HCT116 (cell line): ENCODE results near the gene FARP1. TPM values are rescaled to one million over a fixed set of nuclear protein-coding genes. Genes with fewer than 3 reads are reported as not detected.

Experiments used
- ATAC-seq: fragments of 200-7000 bp; cut with Tn5 transposase; 2 replicates; pipeline ENCODE4 v1.9.1; 2020; ENCODE audit warnings: mild to moderate bottlenecking, moderate library complexity
- BruUV-seq: library from RNA; stranded (reverse); fragments of 400-500 nt; replicated peaks from 2 replicates; lab custom pipeline; 2021; lab: Mats Ljungman, UMichigan
- CTCF ChIA-PET: fragments of 300-600 bp; sonication (Branson Sonifier 250); formaldehyde crosslinking; loops from one replicate; lab custom pipeline; 2021; ENCODE audit warnings: antibody characterized with exemption; lab: Charles Lee
- POLR2A ChIA-PET: fragments of 300-600, 350-600 bp; sonication (Branson Sonifier 250); formaldehyde crosslinking; loops from one replicate; lab custom pipeline; 2021; ENCODE audit warnings: antibody characterized with exemption; lab: Charles Lee
- RAD21 ChIA-PET, 2 experiments: fragments of 300-600 bp; sonication (Branson Sonifier 250); formaldehyde crosslinking; loops; one replicate each; lab custom pipeline; 2023; ENCODE audit warnings: low total read pairs in 2 of 2; ENCODE audit not compliant: uncharacterized antibody in 2 of 2, unreplicated experiment in 2 of 2, low non-redundant PET in 1 of 2; lab: Charles Lee
- DNase-seq: peaks from one replicate; pipeline ENCODE4 v3.0.0-alpha.2; 2010; ENCODE audit warnings: low read depth, low spot score
- H2AFZ ChIP-seq: fragments of 200-600 bp; shearing (Covaris generic), sonication (generic); 2 replicates; pipeline ENCODE4 v1.6.1; 2017; ENCODE audit warnings: low read depth, mixed run types, mixed read lengths, antibody characterized with exemption, low read length; ENCODE audit not compliant: poor library complexity, severe bottlenecking
- H3K27ac ChIP-seq: 2 replicates; pipeline ENCODE4 v1.5.1; 2012; ENCODE audit warnings: low read depth, low read length
- H3K27me3 ChIP-seq: fragments of 200-600 bp; sonication (generic); 2 replicates; pipeline ENCODE4 v1.6.1; 2016; ENCODE audit warnings: mixed run types, low read length, mixed read lengths; ENCODE audit not compliant: insufficient read depth
- H3K36me3 ChIP-seq, 2 experiments: fragments of 200-500 bp in 1 of 2; fragments of 200-600 bp in 1 of 2; sonication (Bioruptor generic) in 1 of 2; sonication (generic) in 1 of 2; 2 replicates each; pipeline versions ENCODE4 v1.5.1 to v1.6.1; 2014 to 2016; ENCODE audit warnings: low read length in 2 of 2, inconsistent platforms in 1 of 2, mixed read lengths in 1 of 2, mixed run types in 1 of 2; ENCODE audit not compliant: insufficient read depth in 2 of 2, control insufficient read depth in 1 of 2
- H3K4me1 ChIP-seq, 2 experiments: fragments of 200-600 bp in 1 of 2; sonication (generic) in 1 of 2; 2 replicates each; pipeline versions ENCODE4 v1.5.1 to v1.6.1; 2012 to 2017; ENCODE audit warnings: low read length in 2 of 2, inconsistent platforms in 1 of 2, mild to moderate bottlenecking in 1 of 2, mixed read lengths in 1 of 2, mixed run types in 1 of 2, moderate library complexity in 1 of 2; ENCODE audit not compliant: insufficient read depth in 2 of 2, control insufficient read depth in 1 of 2
- H3K4me2 ChIP-seq: fragments of 200-600 bp; sonication (generic); 2 replicates; pipeline ENCODE4 v1.6.1; 2017; ENCODE audit warnings: mixed run types, low read length, mixed read lengths
- H3K4me3 ChIP-seq, 2 experiments: fragments of 200-600 bp in 1 of 2; sonication (generic) in 1 of 2; replicated peaks in 1 of 2; 2 replicates each; pipeline ENCODE4 v1.5.1; 2011 to 2016; ENCODE audit warnings: low read length in 2 of 2, control low read depth in 1 of 2, low read depth in 1 of 2, mild to moderate bottlenecking in 1 of 2, mixed read lengths in 1 of 2, mixed run types in 1 of 2
- H3K79me2 ChIP-seq: fragments of 200-600 bp; sonication (generic); 2 replicates; pipeline ENCODE4 v1.6.1; 2017; ENCODE audit warnings: mild to moderate bottlenecking, mixed run types, low read length, moderate library complexity, mixed read lengths; ENCODE audit not compliant: insufficient read depth
- H3K9ac ChIP-seq: fragments of 200-600 bp; sonication (generic); 2 replicates; pipeline ENCODE4 v1.6.1; 2016; ENCODE audit warnings: low read length, mixed read lengths
- H3K9me2 ChIP-seq: fragments of 200-600 bp; sonication (generic), shearing (Covaris generic); 2 replicates; pipeline ENCODE4 v1.6.1; 2017; ENCODE audit warnings: mixed run types, mild to moderate bottlenecking, moderate library complexity; ENCODE audit not compliant: insufficient read depth
- H3K9me3 ChIP-seq, 2 experiments: fragments of 200-500 bp in 1 of 2; fragments of 200-600 bp in 1 of 2; sonication (Bioruptor generic) in 1 of 2; sonication (generic) in 1 of 2; 2 replicates each; pipeline ENCODE4 v1.6.1; 2014 to 2017; ENCODE audit warnings: low read length in 2 of 2, mixed read lengths in 2 of 2, inconsistent platforms in 1 of 2, low read depth in 1 of 2, mild to moderate bottlenecking in 1 of 2, mixed run types in 1 of 2, moderate library complexity in 1 of 2; ENCODE audit not compliant: control insufficient read depth in 1 of 2, insufficient read depth in 1 of 2
- H4K20me1 ChIP-seq: fragments of 200-600 bp; sonication (generic), shearing (Covaris generic); 2 replicates; pipeline ENCODE4 v1.6.1; 2017; ENCODE audit warnings: mixed run types, mild to moderate bottlenecking, moderate library complexity; ENCODE audit not compliant: insufficient read depth
- ATF3 ChIP-seq: IDR thresholded peaks from 2 replicates; pipeline ENCODE4 v1.6.1; 2012
- CBX3 ChIP-seq: IDR thresholded peaks from 2 replicates; pipeline ENCODE4 v1.6.1; 2012; ENCODE audit warnings: low read depth
- CEBPB ChIP-seq: IDR thresholded peaks from 2 replicates; pipeline ENCODE4 v1.6.1; 2012; ENCODE audit warnings: low read depth
- CTCF ChIP-seq, 3 experiments: fragments of 200-600 bp in 1 of 3; sonication (generic) in 1 of 3; IDR thresholded peaks in 2 of 3; conservative IDR thresholded peaks in 1 of 3; 2 replicates each; pipeline ENCODE4 v1.5.1; 2012 to 2017; ENCODE audit warnings: low read depth in 2 of 3, low read length in 2 of 3, antibody characterized with exemption in 1 of 3, borderline replicate concordance in 1 of 3, control low read depth in 1 of 3, mild to moderate bottlenecking in 1 of 3, mixed read lengths in 1 of 3, mixed run types in 1 of 3, moderate library complexity in 1 of 3; ENCODE audit not compliant: insufficient read depth in 1 of 3
- ELF1 ChIP-seq: IDR thresholded peaks from 2 replicates; pipeline ENCODE4 v1.6.1; 2012; ENCODE audit warnings: low read depth, borderline replicate concordance
- EZH2 ChIP-seq: fragments of 200-600 bp; sonication (generic); IDR thresholded peaks from 2 replicates; pipeline ENCODE4 v1.6.1; 2017; ENCODE audit warnings: antibody characterized with exemption, mixed run types
- FOSL1 ChIP-seq: IDR thresholded peaks from 2 replicates; pipeline ENCODE4 v1.6.1; 2012; ENCODE audit warnings: low read depth
- POLR2A ChIP-seq: IDR thresholded peaks from 2 replicates; pipeline ENCODE4 v1.7.0; 2011; ENCODE audit warnings: borderline replicate concordance; ENCODE audit not compliant: insufficient read depth, insufficient read length; ENCODE audit errors: extremely low read depth
- POLR2AphosphoS5 ChIP-seq: IDR thresholded peaks from 2 replicates; pipeline ENCODE4 v1.6.1; 2011; ENCODE audit warnings: mild to moderate bottlenecking, low read depth, low read length, moderate library complexity
- RAD21 ChIP-seq: IDR thresholded peaks from 2 replicates; pipeline ENCODE4 v1.6.1; 2012; ENCODE audit warnings: low read depth, mild to moderate bottlenecking
- SIN3A ChIP-seq: IDR thresholded peaks from 2 replicates; pipeline ENCODE4 v1.6.1; 2012; ENCODE audit warnings: low read depth
- SRF ChIP-seq: IDR thresholded peaks from 2 replicates; pipeline ENCODE4 v1.6.1; 2012; ENCODE audit warnings: low read depth
- ZFX ChIP-seq: fragments of 450-650 bp; IDR thresholded peaks from 2 replicates; pipeline ENCODE4 v1.6.1; 2017
- intact Hi-C: fragments of 100-400 bp; cut with micrococcal nuclease; formaldehyde crosslinking; loops from 2 replicates; pipeline ENCODE4 v1.10.0; 2022
- total RNA-seq: library from RNA; stranded (reverse); gene quantifications from one replicate; pipeline ENCODE4 v1.2.1, GENCODE V29; 2021; ENCODE audit not compliant: unreplicated experiment
- TF ChIP-seq, protein P1 (sequence below): IDR thresholded peaks from 2 replicates; pipeline ENCODE4 v1.6.1; 2012

The FARP1 gene
- total RNA-seq, 1 experiment from 2014 or later, result 30.5 TPM

GRCh38 chr13:98492335-98493041 is 349.6 kb downstream of the FARP1 start:
- POLR2A ChIA-PET, result no interaction called here
- no peak overlapping the region for H3K4me2 ChIP-seq
- no peak for DNase-seq
- H3K9ac ChIP-seq, result no peak overlapping the region
- H3K36me3 ChIP-seq, result no peaks in the 10 kb centered on the region
- H3K9me3 ChIP-seq, result no peaks in the 10 kb centered on the region
- H3K9me2 ChIP-seq, result no peaks in the 10 kb centered on the region
- RAD21 ChIA-PET, result no interaction called here
- intact Hi-C loops, result no loop called here
- no peak for ATAC-seq
- TF ChIP-seq, protein P1, sequence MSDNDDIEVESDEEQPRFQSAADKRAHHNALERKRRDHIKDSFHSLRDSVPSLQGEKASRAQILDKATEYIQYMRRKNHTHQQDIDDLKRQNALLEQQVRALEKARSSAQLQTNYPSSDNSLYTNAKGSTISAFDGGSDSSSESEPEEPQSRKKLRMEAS, result no peak
- TF ChIP-seq POLR2AphosphoS5, result no peak
- TF ChIP-seq CEBPB, result no peak
- TF ChIP-seq ZFX, result no peak
- no peak for TF ChIP-seq RAD21
- no peak for TF ChIP-seq EZH2
- TF ChIP-seq CTCF (IDR thresholded peaks at IDR 0.05 in 2 of 3, conservative IDR thresholded peaks at IDR 0.05 in 1 of 3; ENCODE audit: borderline replicate concordance in 1 of 3, insufficient read depth in 1 of 3, low read depth in 2 of 3, low read length in 2 of 3), result no peak
- TF ChIP-seq ELF1, result no peak
- no peak for TF ChIP-seq POLR2A
- no peak for TF ChIP-seq FOSL1
- no peak for TF ChIP-seq SIN3A
- TF ChIP-seq CBX3, result no peak
- TF ChIP-seq SRF, result no peak
- no peak for TF ChIP-seq ATF3
- H4K20me1 ChIP-seq, result peaks cover 6% of the 10 kb centered on the region; the same call in 1 of the 2 replicates
- peaks cover 0 to 40% of the 10 kb centered on the region in 2 experiments; a peak in 1 of 4 replicates for H3K4me1 ChIP-seq
- no peak overlapping the region for H3K27ac ChIP-seq
- CTCF ChIA-PET, result no interaction called here
- H3K27me3 ChIP-seq, result no peaks in the 10 kb centered on the region
- H3K4me3 ChIP-seq, result no peak overlapping the region
- H2AFZ ChIP-seq, result no peak overlapping the region
- no TSS peak for BruUV-seq
- H3K79me2 ChIP-seq, result peaks cover 93% of the 10 kb centered on the region
